Measurements from ENCODE around the gene C5orf58.

Gene C5orf58

GRCh38 chr5:170273968-170274710, 41.4 kb downstream of the C5orf58 start:
- peak; percentile 84 for DNase-seq (ENCODE audit: low read depth)
- H3K4me3 ChIP-seq (ENCODE audit: low read depth, low read length) = no peak overlapping the region
- no peak for TF ChIP-seq MAX (IDR thresholded peaks at IDR 0.05; ENCODE audit: low read depth, low read length)
- peak; percentile 64 for TF ChIP-seq CTCF (IDR thresholded peaks at IDR 0.05; ENCODE audit: low read depth, low read length)

GRCh38 chr5:170275376-170275994, 42.7 kb downstream of the C5orf58 start:
- H3K4me3 ChIP-seq (ENCODE audit: low read depth, low read length) = no peak overlapping the region
- DNase-seq (ENCODE audit: low read depth) = no peak
- TF ChIP-seq MYC (IDR thresholded peaks at IDR 0.05; ENCODE audit: low read depth, low read length) (no peak), MAX (IDR thresholded peaks at IDR 0.05; ENCODE audit: low read depth, low read length) (no peak), CTCF (IDR thresholded peaks at IDR 0.05; ENCODE audit: low read depth, low read length) (no peak), POLR2A (IDR thresholded peaks at IDR 0.05; ENCODE audit: extremely low read depth, insufficient read length) (no peak)

GRCh38 chr5:170276140-170276539, 43.4 kb downstream of the C5orf58 start:
- no peak overlapping the region for H3K4me3 ChIP-seq (ENCODE audit: low read depth, low read length)
- no peak for DNase-seq (ENCODE audit: low read depth)
- no peak for TF ChIP-seq CTCF (IDR thresholded peaks at IDR 0.05; ENCODE audit: low read depth, low read length)
- TF ChIP-seq MAX (IDR thresholded peaks at IDR 0.05; ENCODE audit: low read depth, low read length) = no peak
- no peak for TF ChIP-seq MYC (IDR thresholded peaks at IDR 0.05; ENCODE audit: low read depth, low read length)
- TF ChIP-seq POLR2A (IDR thresholded peaks at IDR 0.05; ENCODE audit: extremely low read depth, insufficient read length) = no peak

GRCh38 chr5:170277867-170278281, 45.1 kb downstream of the C5orf58 start:
- peak; percentile 49 for DNase-seq (ENCODE audit: low read depth)
- TF ChIP-seq POLR2A (IDR thresholded peaks at IDR 0.05; ENCODE audit: extremely low read depth, insufficient read length) = no peak
- no peak for TF ChIP-seq CTCF (IDR thresholded peaks at IDR 0.05; ENCODE audit: low read depth, low read length)
- TF ChIP-seq MYC (IDR thresholded peaks at IDR 0.05; ENCODE audit: low read depth, low read length) = no peak
- no peak for TF ChIP-seq MAX (IDR thresholded peaks at IDR 0.05; ENCODE audit: low read depth, low read length)
- H3K4me3 ChIP-seq (ENCODE audit: low read depth, low read length) = no peak overlapping the region

GRCh38 chr5:170278611-170279458, 46.0 kb downstream of the C5orf58 start:
- DNase-seq (ENCODE audit: low read depth) = peak; percentile 98
- peak overlapping the region; percentile 32 for H3K4me3 ChIP-seq (ENCODE audit: low read depth, low read length)
- TF ChIP-seq MYC (IDR thresholded peaks at IDR 0.05; ENCODE audit: low read depth, low read length) (peak; percentile 39; the same call in 1 of the 2 replicates), POLR2A (IDR thresholded peaks at IDR 0.05; ENCODE audit: extremely low read depth, insufficient read length) (peak; percentile 9), CTCF (IDR thresholded peaks at IDR 0.05; ENCODE audit: low read depth, low read length) (no peak), MAX (IDR thresholded peaks at IDR 0.05; ENCODE audit: low read depth, low read length) (peak; percentile 27; the same call in 1 of the 2 replicates)

All from NB4 (cell line).